GM06990 (cell line): ENCODE measurements around the gene ADAMTS14.

ENCODE experiments used
- DNase-seq: peaks from one replicate; pipeline ENCODE4 v3.0.0-alpha.2; 2011; ENCODE audit not compliant: insufficient read length; ENCODE audit errors: extremely low read depth
- H3K27me3 ChIP-seq: replicated peaks from 2 replicates; pipeline ENCODE4 v1.6.0; 2011; ENCODE audit warnings: low read length; ENCODE audit not compliant: control insufficient read depth, insufficient read depth
- H3K36me3 ChIP-seq: 2 replicates; pipeline ENCODE4 v1.5.1; 2011; ENCODE audit warnings: low read length; ENCODE audit not compliant: control insufficient read depth, insufficient read depth
- H3K4me3 ChIP-seq: replicated peaks from 2 replicates; pipeline ENCODE4 v1.5.1; 2011; ENCODE audit warnings: low read depth, mild to moderate bottlenecking, control low read depth, low read length
- TF ChIP-seq, protein P1 (sequence below): IDR thresholded peaks from 2 replicates; pipeline ENCODE4 v1.5.1; 2011; ENCODE audit warnings: low read length, control low read depth, mild to moderate bottlenecking, inconsistent platforms; ENCODE audit not compliant: insufficient read depth, poor library complexity, severe bottlenecking

Gene ADAMTS14

DNA sequence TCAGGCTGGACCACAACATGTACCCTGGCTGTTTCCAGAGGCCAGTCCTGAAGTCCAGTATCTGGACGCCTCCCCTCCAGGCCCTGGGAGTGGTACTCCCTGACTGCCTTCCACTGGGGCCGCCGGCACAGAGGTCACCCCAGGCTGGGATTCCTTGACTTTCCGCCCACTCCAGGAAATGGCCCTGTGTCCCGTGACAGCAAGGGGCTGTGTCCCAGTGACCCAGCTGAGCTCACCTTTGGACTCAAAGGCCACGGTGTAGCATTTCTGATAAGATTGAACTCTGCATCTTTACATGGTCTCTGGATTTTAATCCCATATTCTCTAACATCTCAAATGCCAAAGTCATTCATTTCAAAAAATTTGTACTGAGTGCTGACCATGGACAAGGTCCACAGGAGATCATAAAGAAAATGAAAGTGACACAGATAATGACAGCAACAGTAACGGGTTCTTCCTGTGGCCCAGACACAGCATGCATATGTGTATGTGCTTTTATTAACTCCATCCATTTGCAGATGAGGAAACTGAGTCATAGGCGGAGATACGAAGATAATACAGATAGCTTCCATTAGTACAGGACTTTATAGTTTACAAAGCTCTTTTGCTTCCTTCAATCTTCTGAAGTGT, 5.4 kb downstream of the ADAMTS14 start:
- H3K4me3 ChIP-seq, result no peak overlapping the region
- DNase-seq, result no peak
- TF ChIP-seq, protein P1, sequence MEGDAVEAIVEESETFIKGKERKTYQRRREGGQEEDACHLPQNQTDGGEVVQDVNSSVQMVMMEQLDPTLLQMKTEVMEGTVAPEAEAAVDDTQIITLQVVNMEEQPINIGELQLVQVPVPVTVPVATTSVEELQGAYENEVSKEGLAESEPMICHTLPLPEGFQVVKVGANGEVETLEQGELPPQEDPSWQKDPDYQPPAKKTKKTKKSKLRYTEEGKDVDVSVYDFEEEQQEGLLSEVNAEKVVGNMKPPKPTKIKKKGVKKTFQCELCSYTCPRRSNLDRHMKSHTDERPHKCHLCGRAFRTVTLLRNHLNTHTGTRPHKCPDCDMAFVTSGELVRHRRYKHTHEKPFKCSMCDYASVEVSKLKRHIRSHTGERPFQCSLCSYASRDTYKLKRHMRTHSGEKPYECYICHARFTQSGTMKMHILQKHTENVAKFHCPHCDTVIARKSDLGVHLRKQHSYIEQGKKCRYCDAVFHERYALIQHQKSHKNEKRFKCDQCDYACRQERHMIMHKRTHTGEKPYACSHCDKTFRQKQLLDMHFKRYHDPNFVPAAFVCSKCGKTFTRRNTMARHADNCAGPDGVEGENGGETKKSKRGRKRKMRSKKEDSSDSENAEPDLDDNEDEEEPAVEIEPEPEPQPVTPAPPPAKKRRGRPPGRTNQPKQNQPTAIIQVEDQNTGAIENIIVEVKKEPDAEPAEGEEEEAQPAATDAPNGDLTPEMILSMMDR, result no peak
- H3K27me3 ChIP-seq, result no peaks in the 10 kb centered on the region; the same call in 1 of the 2 replicates
- H3K36me3 ChIP-seq, result no peaks in the 10 kb centered on the region

DNA sequence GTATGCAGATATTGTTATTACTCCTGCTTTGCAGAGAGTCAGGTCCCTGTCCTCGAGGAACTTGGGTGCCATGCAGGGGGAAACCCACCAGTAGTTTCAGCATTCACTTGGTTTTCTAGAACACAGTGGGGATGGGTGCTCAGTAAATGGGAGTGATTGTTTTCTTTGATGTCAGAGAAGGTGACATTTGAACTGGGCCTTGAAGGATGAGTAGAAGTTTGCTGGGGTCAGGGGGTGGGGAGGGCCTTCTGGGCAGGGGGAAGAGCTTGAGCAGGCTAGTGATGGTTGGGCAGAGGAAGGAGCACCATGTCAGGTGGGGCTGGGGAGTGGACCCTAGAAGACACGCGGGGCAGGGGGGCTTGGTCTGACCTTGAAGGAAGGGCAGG, 5.9 kb downstream of the ADAMTS14 start:
- no peaks in the 10 kb centered on the region; the same call in 1 of the 2 replicates for H3K27me3 ChIP-seq
- TF ChIP-seq, protein P1, result no peak
- no peaks in the 10 kb centered on the region for H3K36me3 ChIP-seq
- H3K4me3 ChIP-seq, result no peak overlapping the region
- DNase-seq, result no peak

DNA sequence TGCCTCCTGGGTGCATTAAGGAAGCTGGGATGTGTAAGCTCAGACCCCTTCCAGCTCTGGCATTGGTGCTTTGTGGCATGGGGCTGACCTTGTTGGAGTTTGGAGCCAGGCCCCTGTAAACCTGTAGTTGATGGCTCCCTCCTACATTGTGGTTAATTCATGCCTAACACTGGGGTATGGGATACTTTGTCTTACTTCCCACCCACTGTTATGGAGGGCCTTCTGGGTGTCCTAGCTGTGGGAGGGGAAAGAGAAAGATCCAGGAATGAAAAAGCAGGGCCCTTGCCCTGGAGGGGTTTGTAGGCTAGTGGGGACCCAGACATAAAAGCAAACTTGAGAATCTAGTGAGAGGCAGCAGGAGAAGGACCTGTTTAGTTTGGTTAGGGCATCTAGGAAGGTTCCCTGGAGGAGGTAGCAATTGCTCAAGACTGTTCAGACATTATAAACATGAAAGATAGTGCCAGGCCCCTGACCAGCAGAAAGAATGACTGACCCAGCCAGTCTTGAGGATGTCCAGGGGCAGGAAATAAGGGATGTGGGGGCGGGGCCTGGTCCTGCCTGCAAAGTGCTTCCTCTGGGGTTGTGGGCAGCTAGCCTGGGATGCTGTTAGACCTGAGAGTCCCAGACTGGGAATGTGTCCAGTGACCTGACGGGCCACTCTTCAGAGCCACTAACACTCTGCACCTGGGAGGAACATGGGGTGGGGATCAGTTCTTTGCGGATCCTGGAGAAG, 6.6 kb downstream of the ADAMTS14 start:
- TF ChIP-seq, protein P1, result no peak
- Histone ChIP-seq H3K4me3 (no peak overlapping the region), H3K27me3 (no peaks in the 10 kb centered on the region; the same call in 1 of the 2 replicates), H3K36me3 (no peaks in the 10 kb centered on the region)
- no peak for DNase-seq

DNA sequence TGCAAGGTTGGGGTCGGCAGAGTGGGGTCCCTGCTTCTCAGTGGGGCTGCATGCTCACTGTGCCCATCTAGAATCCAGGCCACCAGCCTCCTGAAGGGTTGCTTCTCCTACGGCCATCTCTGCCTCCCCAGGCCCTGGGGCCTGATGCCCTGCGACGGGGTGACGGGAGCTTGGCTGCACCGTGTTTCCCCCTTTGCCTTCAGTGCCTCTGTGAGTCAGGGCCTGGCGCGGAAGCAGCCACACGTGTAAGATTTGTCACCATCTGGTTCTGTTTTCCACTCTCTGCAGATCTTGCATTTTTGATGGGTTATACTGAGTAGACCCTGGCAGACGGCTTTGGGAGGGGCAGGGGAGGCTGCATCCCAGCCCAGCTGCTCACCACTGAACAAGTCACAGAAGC, 7.2 kb downstream of the ADAMTS14 start:
- TF ChIP-seq, protein P1, result no peak
- DNase-seq, result no peak
- Histone ChIP-seq H3K36me3 (no peaks in the 10 kb centered on the region), H3K4me3 (no peak overlapping the region), H3K27me3 (no peaks in the 10 kb centered on the region; the same call in 1 of the 2 replicates)

DNA sequence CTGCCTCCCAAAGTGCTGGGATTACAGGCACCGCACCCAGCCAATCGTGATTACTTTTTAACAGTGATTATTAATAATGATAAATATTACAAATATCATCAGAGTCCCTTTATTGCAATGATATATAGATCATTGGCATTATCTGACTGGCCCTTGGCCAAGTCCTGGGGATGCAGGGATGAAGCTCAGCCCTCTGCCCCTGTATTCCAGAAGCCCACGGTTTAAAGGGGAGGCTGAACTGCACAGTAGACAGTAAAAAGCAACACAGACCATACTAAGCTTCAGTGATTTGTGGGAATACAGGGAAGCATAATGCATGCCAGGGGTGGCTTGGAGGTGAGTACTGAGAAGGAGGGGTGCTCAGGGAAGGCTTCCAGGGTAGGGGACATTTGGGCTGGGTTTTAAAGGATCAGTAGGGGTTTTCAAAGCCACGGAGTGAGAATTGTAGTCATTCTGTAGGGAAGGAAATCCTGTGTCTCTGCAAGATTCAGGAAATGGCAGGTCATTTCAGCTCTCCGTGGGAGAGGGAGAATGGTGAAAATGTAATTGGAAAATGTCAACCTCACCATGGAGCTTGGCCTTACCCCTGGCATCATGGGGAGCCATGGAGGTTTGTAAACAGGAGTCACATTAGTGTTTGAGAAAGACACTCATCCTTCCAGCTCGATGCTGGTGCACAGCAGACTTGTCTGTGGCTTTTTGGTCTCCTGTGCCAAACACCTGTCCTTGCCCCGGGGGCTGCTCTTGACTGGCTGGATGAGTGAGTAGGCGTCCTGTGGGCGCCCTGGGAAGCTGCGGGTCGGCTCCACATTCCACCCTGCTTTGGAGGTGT, 8.8 kb downstream of the ADAMTS14 start:
- Histone ChIP-seq H3K36me3 (no peaks in the 10 kb centered on the region), H3K27me3 (no peaks in the 10 kb centered on the region), H3K4me3 (no peak overlapping the region)
- DNase-seq, result no peak
- TF ChIP-seq, protein P1, result no peak
